ENCODE results near the gene MUTYH. TPM values are rescaled to one million over a fixed set of nuclear protein-coding genes. Genes with fewer than 3 reads are reported as not detected.

Gene MUTYH
- total and polyA plus RNA-seq, 9 of the 15 experiments (the other 6 are each of a cell fraction or from before 2014, with no cell fraction given): 3.4 to 53.5 (median 29.0) TPM

GRCh38 chr1:45339789-45340558 is at the start of gene MUTYH, which contains the start of gene TOE1 (continued):
- TF ChIP-seq TSHZ1 (CRISPR knock-in tag; IDR thresholded peaks at IDR 0.05) (no peak), ZBTB40 (IDR thresholded peaks at IDR 0.05) (peak; percentile 86), ZBTB40 (CRISPR knock-in tag; IDR thresholded peaks at IDR 0.05) (no peak), SMAD1 (IDR thresholded peaks at IDR 0.05; ENCODE audit: low read depth, low read length, partially characterized antibody) (peak; percentile 61), ARID3B (CRISPR knock-in tag; IDR thresholded peaks at IDR 0.05; ENCODE audit: borderline replicate concordance) (no peak), ZFP36 (IDR thresholded peaks at IDR 0.05; ENCODE audit: low read depth, low read length, partially characterized antibody) (no peak), CEBPZ (IDR thresholded peaks at IDR 0.05; ENCODE audit: borderline replicate concordance, low read depth, low read length) (no peak), HDAC3 (IDR thresholded peaks at IDR 0.05; ENCODE audit: borderline replicate concordance, partially characterized antibody) (no peak)

Data from K562 (cell line).